Adipocyte (in vitro differentiated cells): ENCODE data around the gene TRAF2.

Experiments
- DNase-seq: peaks from one replicate; pipeline ENCODE4 v3.0.0-alpha.2; 2015; ENCODE audit warnings: low read depth
- H3K27me3 ChIP-seq: replicated peaks from 2 replicates; pipeline ENCODE4 v1.7.0; 2013; ENCODE audit warnings: mild to moderate bottlenecking, low read length, moderate library complexity; ENCODE audit not compliant: control insufficient read depth, insufficient read depth
- H3K36me3 ChIP-seq: 2 replicates; pipeline ENCODE4 v1.7.0; 2013; ENCODE audit warnings: low read length, mild to moderate bottlenecking, moderate library complexity; ENCODE audit not compliant: control insufficient read depth, insufficient read depth, severe bottlenecking
- H3K4me1 ChIP-seq: 2 replicates; pipeline ENCODE4 v1.7.0; 2013; ENCODE audit warnings: mild to moderate bottlenecking, low read length, moderate library complexity; ENCODE audit not compliant: control insufficient read depth, insufficient read depth
- H3K4me3 ChIP-seq: 2 replicates; pipeline ENCODE4 v1.7.0; 2013; ENCODE audit warnings: mild to moderate bottlenecking, low read length, moderate library complexity
- H3K9ac ChIP-seq: 2 replicates; pipeline ENCODE4 v1.7.0; 2013; ENCODE audit warnings: mild to moderate bottlenecking, low read length, moderate library complexity
- H3K9me3 ChIP-seq: 2 replicates; pipeline ENCODE4 v1.7.0; 2013; ENCODE audit warnings: mild to moderate bottlenecking, low read length, moderate library complexity; ENCODE audit not compliant: control insufficient read depth

Gene TRAF2

GRCh38 chr9:136913701-136914438 is 27.6 kb downstream of the TRAF2 start:
- Histone ChIP-seq H3K9me3 (no peaks in the 10 kb centered on the region), H3K4me1 (no peaks in the 10 kb centered on the region), H3K9ac (no peak overlapping the region), H3K27me3 (no peaks in the 10 kb centered on the region), H3K36me3 (peaks cover 47% of the 10 kb centered on the region), H3K4me3 (no peak overlapping the region)
- DNase-seq = no peak

- H3K9me3 ChIP-seq = no peaks in the 10 kb centered on the region
- DNase-seq = no peak
- no peaks in the 10 kb centered on the region for H3K4me1 ChIP-seq
- H3K27me3 ChIP-seq = no peaks in the 10 kb centered on the region
- peaks cover 49% of the 10 kb centered on the region for H3K36me3 ChIP-seq
- no peak overlapping the region for H3K9ac ChIP-seq
- H3K4me3 ChIP-seq = no peak overlapping the region
Observed at GRCh38 chr9:136915632-136916329, 29.5 kb downstream of the TRAF2 start.

DNA sequence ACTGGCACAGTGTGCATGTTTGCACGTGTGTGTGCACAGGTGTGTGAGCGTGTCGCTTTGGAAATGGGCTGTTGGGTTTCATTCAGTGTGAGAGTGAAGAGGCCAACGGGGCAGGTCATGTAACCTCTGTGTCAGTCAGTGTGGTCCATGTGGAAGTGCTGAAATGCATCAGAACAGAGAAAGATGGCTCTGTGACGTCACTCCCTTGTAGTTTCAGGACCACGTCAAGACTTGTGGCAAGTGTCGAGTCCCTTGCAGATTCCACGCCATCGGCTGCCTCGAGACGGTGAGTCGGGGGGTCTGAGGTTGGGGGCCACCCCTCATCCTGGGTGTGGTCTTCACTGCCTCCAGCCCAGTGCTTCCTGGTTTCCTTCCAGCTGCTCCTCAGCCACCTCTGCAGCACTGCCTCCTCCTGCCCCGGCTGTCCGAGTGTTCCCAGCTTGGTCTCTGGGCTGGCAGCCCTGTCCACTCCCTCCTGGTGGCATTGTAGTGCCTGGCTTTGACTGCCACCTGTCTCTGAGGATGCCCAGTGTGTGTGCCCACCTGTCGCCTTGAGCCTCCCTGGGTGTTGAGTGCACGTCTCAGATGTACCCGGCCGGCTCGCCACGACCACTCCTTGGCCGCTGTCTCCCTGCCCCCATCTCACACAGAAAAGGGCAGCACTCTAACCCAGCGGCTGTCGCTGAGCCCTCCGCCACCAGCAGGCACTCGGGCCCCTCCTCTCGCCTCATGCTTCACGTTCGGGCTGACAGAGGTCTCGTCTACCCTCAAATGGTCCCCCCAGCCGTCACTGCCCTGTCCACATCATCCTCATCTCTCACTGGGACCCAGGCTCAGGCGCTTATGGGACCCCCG is 30.2 kb downstream of the TRAF2 start:
- Histone ChIP-seq H3K9me3 (no peaks in the 10 kb centered on the region), H3K27me3 (no peaks in the 10 kb centered on the region), H3K9ac (no peak overlapping the region), H3K4me3 (no peak overlapping the region), H3K4me1 (no peaks in the 10 kb centered on the region), H3K36me3 (peaks cover 51% of the 10 kb centered on the region)
- DNase-seq = no peak

GRCh38 chr9:136917902-136918301 is 31.6 kb downstream of the TRAF2 start:
- no peak overlapping the region for H3K9ac ChIP-seq
- peaks cover 54% of the 10 kb centered on the region for H3K36me3 ChIP-seq
- peaks cover 5% of the 10 kb centered on the region for H3K4me1 ChIP-seq
- no peaks in the 10 kb centered on the region for H3K27me3 ChIP-seq
- no peak overlapping the region for H3K4me3 ChIP-seq
- no peak for DNase-seq
- H3K9me3 ChIP-seq = no peaks in the 10 kb centered on the region

DNA sequence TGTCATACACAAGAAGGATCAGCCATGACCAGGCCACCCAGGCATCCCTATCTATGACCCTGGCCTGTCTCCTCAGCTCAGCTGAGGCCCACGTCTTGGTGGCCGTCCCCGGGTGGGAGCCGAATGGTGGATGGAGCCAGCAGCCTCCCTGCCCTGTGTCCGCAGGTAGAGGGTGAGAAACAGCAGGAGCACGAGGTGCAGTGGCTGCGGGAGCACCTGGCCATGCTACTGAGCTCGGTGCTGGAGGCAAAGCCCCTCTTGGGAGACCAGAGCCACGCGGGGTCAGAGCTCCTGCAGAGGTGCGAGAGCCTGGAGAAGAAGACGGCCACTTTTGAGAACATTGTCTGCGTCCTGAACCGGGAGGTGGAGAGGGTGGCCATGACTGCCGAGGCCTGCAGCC is 33.8 kb downstream of the TRAF2 start:
- Histone ChIP-seq H3K4me3 (no peak overlapping the region), H3K4me1 (peaks cover 5% of the 10 kb centered on the region), H3K9ac (no peak overlapping the region), H3K27me3 (no peaks in the 10 kb centered on the region), H3K36me3 (peaks cover 54% of the 10 kb centered on the region), H3K9me3 (no peaks in the 10 kb centered on the region)
- no peak for DNase-seq

- H3K27me3 ChIP-seq = no peaks in the 10 kb centered on the region
- DNase-seq = no peak
- no peak overlapping the region for H3K4me3 ChIP-seq
- peaks cover 5% of the 10 kb centered on the region for H3K4me1 ChIP-seq
- peaks cover 52% of the 10 kb centered on the region for H3K36me3 ChIP-seq
- H3K9ac ChIP-seq = no peak overlapping the region
- no peaks in the 10 kb centered on the region for H3K9me3 ChIP-seq
Observed at GRCh38 chr9:136920734-136921231, 34.5 kb downstream of the TRAF2 start.

GRCh38 chr9:136921307-136921706 is 35.0 kb downstream of the TRAF2 start:
- no peak overlapping the region for H3K9ac ChIP-seq
- no peaks in the 10 kb centered on the region for H3K27me3 ChIP-seq
- no peak for DNase-seq
- no peaks in the 10 kb centered on the region for H3K9me3 ChIP-seq
- H3K4me3 ChIP-seq = no peak overlapping the region
- H3K4me1 ChIP-seq = peaks cover 5% of the 10 kb centered on the region
- H3K36me3 ChIP-seq = peaks cover 51% of the 10 kb centered on the region

- H3K27me3 ChIP-seq = no peaks in the 10 kb centered on the region
- peaks cover 52% of the 10 kb centered on the region for H3K36me3 ChIP-seq
- peaks cover 5% of the 10 kb centered on the region for H3K4me1 ChIP-seq
- H3K9me3 ChIP-seq = no peaks in the 10 kb centered on the region
- H3K9ac ChIP-seq = no peak overlapping the region
- DNase-seq = no peak
- no peak overlapping the region for H3K4me3 ChIP-seq
Observed at GRCh38 chr9:136921718-136922117, 35.4 kb downstream of the TRAF2 start.

- Histone ChIP-seq H3K27me3 (no peaks in the 10 kb centered on the region), H3K9me3 (no peaks in the 10 kb centered on the region), H3K4me3 (no peak overlapping the region), H3K4me1 (peaks cover 5% of the 10 kb centered on the region), H3K36me3 (peaks cover 48% of the 10 kb centered on the region), H3K9ac (no peak overlapping the region)
- no peak for DNase-seq
Observed at GRCh38 chr9:136922540-136922939, 36.2 kb downstream of the TRAF2 start.

DNA sequence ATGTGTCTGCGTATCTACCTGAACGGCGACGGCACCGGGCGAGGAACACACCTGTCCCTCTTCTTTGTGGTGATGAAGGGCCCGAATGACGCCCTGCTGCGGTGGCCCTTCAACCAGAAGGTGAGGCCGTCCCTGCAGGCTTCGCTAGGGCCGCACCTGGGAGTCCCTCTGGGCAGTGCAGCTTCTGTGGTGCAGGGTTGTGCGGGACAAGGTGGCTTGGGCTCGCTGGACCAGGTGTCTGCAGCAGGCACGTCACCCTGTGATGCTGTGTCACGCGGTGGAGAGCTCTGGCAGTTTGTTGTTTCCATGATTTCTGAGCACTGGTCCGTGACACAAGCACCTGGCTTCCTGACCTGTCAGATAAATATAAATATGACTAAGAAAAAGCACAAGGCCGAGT is 37.6 kb downstream of the TRAF2 start:
- H3K27me3 ChIP-seq = no peaks in the 10 kb centered on the region
- H3K4me3 ChIP-seq = no peak overlapping the region
- H3K9me3 ChIP-seq = no peaks in the 10 kb centered on the region
- peaks cover 46% of the 10 kb centered on the region for H3K36me3 ChIP-seq
- H3K9ac ChIP-seq = no peak overlapping the region
- no peak for DNase-seq
- H3K4me1 ChIP-seq = peaks cover 5% of the 10 kb centered on the region
